ENCODE measurements around the gene CXCL9.

DNA sequence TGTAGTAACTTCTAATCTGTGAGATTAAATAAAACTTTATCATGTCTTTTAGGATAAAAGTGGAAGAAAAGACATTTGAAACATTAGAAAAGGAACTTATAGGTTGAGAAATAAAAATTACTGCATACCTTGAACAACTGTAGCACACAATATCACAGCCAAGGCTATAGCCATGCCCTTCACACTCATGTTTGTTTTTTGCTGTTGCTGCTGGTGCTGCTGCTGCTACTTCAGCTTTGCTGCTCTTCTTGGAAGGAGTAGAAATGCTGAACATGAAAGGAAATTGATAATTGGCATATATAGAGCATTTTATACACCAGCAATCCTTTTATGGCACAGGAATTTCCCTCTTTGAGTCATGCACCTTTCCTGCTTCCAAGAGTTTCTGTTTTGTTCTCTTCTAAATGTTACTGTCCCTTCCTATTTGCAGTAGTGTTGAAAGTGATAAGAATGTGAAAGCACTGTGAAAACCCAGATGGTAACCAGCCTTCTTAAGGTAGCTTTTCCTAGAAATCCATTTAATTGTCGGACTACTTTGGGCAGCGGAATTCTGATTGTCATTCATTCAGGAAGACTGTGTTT, 28.6 kb upstream of the CXCL9 start, which contains the start of gene CXCL11:
- TF ChIP-seq EZH2 (IDR thresholded peaks at IDR 0.05; ENCODE audit: low read depth) (no peak), CTCF (conservative IDR thresholded peaks at IDR 0.05) (no peak)

Data from PC-9 (cell line).